Measurements from ENCODE around the gene LRRFIP2. TPM values are rescaled to one million over a fixed set of nuclear protein-coding genes. Genes with fewer than 3 reads are reported as not detected.

Gene LRRFIP2
- total and polyA plus RNA-seq, 2 donors (not counting 1 experiment from before 2014, with no cell fraction given), result 8.6 to 49.2 TPM

- no peaks in the 10 kb centered on the region for H3K27me3 Mint-ChIP-seq
- H4K20me1 ChIP-seq (ENCODE audit: control insufficient read depth, insufficient read depth, low read length, poor library complexity, severe bottlenecking), result no peaks in the 10 kb centered on the region
- no peak overlapping the region for H3K4me3 Mint-ChIP-seq
- H3K36me3 ChIP-seq (replicated peaks in 1 of 2; ENCODE audit: control extremely low read depth in 1 of 2, control insufficient read depth in 1 of 2, extremely low read depth in 1 of 2, insufficient read depth in 2 of 2, low read length in 1 of 2), result peaks cover 9 to 46% of the 10 kb centered on the region in 2 experiments
- no peak overlapping the region for H3K9ac ChIP-seq (ENCODE audit: low read length)
- H3K27ac Mint-ChIP-seq, result no peak overlapping the region
- H3K27me3 ChIP-seq (replicated peaks in 1 of 4; ENCODE audit: control extremely low read depth in 1 of 4, control insufficient read depth in 3 of 4, insufficient read depth in 4 of 4, low read length in 3 of 4), result no peaks in the 10 kb centered on the region
- no peak overlapping the region for H3K4me3 ChIP-seq (ENCODE audit: control extremely low read depth in 1 of 5, extremely low read depth in 1 of 5, insufficient read depth in 1 of 5, low read depth in 2 of 5, low read length in 4 of 5)
- ChIA-PET CTCF (no interaction called here), POLR2A (no interaction called here)
- H3K9me3 ChIP-seq (ENCODE audit: control extremely low read depth in 1 of 3, control insufficient read depth in 2 of 3, insufficient read depth in 1 of 3, low read length in 2 of 3), result no peaks in the 10 kb centered on the region
- no peak for ATAC-seq (ENCODE audit: low read depth)
- WGBS (ENCODE audit: insufficient coverage), result no CpG with 5 or more reads among the region's 1 CpG
- H3K27ac ChIP-seq (ENCODE audit: low read length in 2 of 2), result no peak overlapping the region
- H3K4me1 ChIP-seq (ENCODE audit: control insufficient read depth in 2 of 2, insufficient read depth in 2 of 2, low read length in 2 of 2), result no peaks in the 10 kb centered on the region
- H3K4me1 Mint-ChIP-seq, result no peaks in the 10 kb centered on the region
- H2AFZ ChIP-seq (ENCODE audit: insufficient read depth, low read depth, low read length, poor library complexity, severe bottlenecking), result no peak overlapping the region
- H3K4me2 ChIP-seq (replicated peaks; ENCODE audit: low read depth, low read length, poor library complexity, severe bottlenecking), result no peak overlapping the region
- no peaks in the 10 kb centered on the region for H3K9me3 Mint-ChIP-seq (ENCODE audit: insufficient read depth)
- intact Hi-C loops (cut with micrococcal nuclease), result no loop called here
- H3K79me2 ChIP-seq (ENCODE audit: control insufficient read depth, insufficient read depth, low read length), result no peaks in the 10 kb centered on the region
- TF ChIP-seq EZH2 (IDR thresholded peaks at IDR 0.05; ENCODE audit: borderline replicate concordance, insufficient read depth, low read depth, low read length, poor library complexity, severe bottlenecking) (no peak), CTCF (IDR thresholded peaks at IDR 0.05) (no peak)
- DNase-seq, result no peak
Measured at GRCh38 chr3:37041546-37042195, 132.7 kb downstream of the LRRFIP2 start.

- Histone ChIP-seq H3K9me3 (ENCODE audit: control extremely low read depth in 1 of 3, control insufficient read depth in 2 of 3, insufficient read depth in 1 of 3, low read length in 2 of 3) (peaks cover 0 to 7% (median 3%) of the 10 kb centered on the region in 3 donors), H3K79me2 (ENCODE audit: control insufficient read depth, insufficient read depth, low read length) (no peaks in the 10 kb centered on the region), H3K4me2 (replicated peaks; ENCODE audit: low read depth, low read length, poor library complexity, severe bottlenecking) (no peak overlapping the region), H3K27ac (ENCODE audit: low read length in 2 of 2) (no peak overlapping the region), H3K36me3 (replicated peaks in 1 of 2; ENCODE audit: control extremely low read depth in 1 of 2, control insufficient read depth in 1 of 2, extremely low read depth in 1 of 2, insufficient read depth in 2 of 2, low read length in 1 of 2) (peaks cover 9 to 55% of the 10 kb centered on the region in 2 experiments), H3K27me3 (replicated peaks in 1 of 4; ENCODE audit: control extremely low read depth in 1 of 4, control insufficient read depth in 3 of 4, insufficient read depth in 4 of 4, low read length in 3 of 4) (no peaks in the 10 kb centered on the region), H4K20me1 (ENCODE audit: control insufficient read depth, insufficient read depth, low read length, poor library complexity, severe bottlenecking) (no peaks in the 10 kb centered on the region), H3K4me3 (ENCODE audit: control extremely low read depth in 1 of 5, extremely low read depth in 1 of 5, insufficient read depth in 1 of 5, low read depth in 2 of 5, low read length in 4 of 5) (no peak overlapping the region), H3K9ac (ENCODE audit: low read length) (no peak overlapping the region), H3K4me1 (ENCODE audit: control insufficient read depth in 2 of 2, insufficient read depth in 2 of 2, low read length in 2 of 2) (no peaks in the 10 kb centered on the region), H2AFZ (ENCODE audit: insufficient read depth, low read depth, low read length, poor library complexity, severe bottlenecking) (no peak overlapping the region)
- Mint-ChIP-seq H3K4me1 (no peaks in the 10 kb centered on the region), H3K4me3 (no peak overlapping the region), H3K9me3 (ENCODE audit: insufficient read depth) (no peaks in the 10 kb centered on the region), H3K27ac (no peak overlapping the region), H3K27me3 (no peaks in the 10 kb centered on the region)
- intact Hi-C loops (cut with micrococcal nuclease), result no loop called here
- ChIA-PET CTCF (no interaction called here), POLR2A (no interaction called here)
- ATAC-seq (ENCODE audit: low read depth), result no peak
- TF ChIP-seq CTCF (IDR thresholded peaks at IDR 0.05), result no peak
- TF ChIP-seq EZH2 (IDR thresholded peaks at IDR 0.05; ENCODE audit: borderline replicate concordance, insufficient read depth, low read depth, low read length, poor library complexity, severe bottlenecking), result no peak
- no CpG with 5 or more reads among the region's 1 CpG for WGBS (ENCODE audit: insufficient coverage)
- DNase-seq, result no peak
Measured at GRCh38 chr3:37040231-37040630, 134.2 kb downstream of the LRRFIP2 start.

Data from B cell (primary cell).